Thyroid gland (tissue), 4 donors: Measurements from ENCODE around the gene TOR1B.

ENCODE experiments used
- POLR2A ChIP-seq, 2 donors: fragments of 450-650 bp; IDR thresholded peaks; one replicate each; pipeline ENCODE4 v1.6.1; 2017; ENCODE audit warnings: antibody characterized with exemption in 2 of 2, mild to moderate bottlenecking in 2 of 2, moderate library complexity in 1 of 2
- TF ChIP-seq, protein P1 (sequence below), 6 experiments: fragments of 200-600 bp in 3 of 6; fragments of 450-650 bp in 3 of 6; sonication (generic) in 3 of 6; IDR thresholded peaks; one replicate each; pipeline ENCODE4 v1.5.1; 2016 to 2019; ENCODE audit warnings: antibody characterized with exemption in 6 of 6, mild to moderate bottlenecking in 2 of 6, inconsistent platforms in 1 of 6, moderate library complexity in 1 of 6

DNA sequence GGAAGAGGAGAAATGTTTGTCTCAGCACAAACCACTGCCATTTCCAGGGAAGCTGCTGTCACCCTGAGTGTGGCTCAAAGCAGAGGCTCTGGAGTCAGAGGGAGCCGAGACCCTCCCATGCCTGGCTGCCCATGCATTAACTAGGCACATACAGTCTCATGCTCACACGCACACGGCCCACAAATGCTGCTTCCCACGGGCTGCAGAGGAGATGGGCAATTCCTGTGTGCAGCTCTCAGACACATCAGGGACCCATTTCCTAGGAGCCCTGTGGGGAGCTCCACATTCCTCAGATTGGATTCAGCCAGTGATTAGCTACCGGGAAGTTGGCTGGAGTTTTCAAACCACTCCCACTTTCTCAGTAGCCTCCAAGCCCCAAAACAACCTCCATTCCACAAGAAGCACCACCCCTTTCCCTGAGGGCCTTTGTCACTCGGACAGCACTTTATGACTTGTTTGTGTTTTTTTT is 41.0 kb upstream of the TOR1B start:
- TF ChIP-seq, protein P1, sequence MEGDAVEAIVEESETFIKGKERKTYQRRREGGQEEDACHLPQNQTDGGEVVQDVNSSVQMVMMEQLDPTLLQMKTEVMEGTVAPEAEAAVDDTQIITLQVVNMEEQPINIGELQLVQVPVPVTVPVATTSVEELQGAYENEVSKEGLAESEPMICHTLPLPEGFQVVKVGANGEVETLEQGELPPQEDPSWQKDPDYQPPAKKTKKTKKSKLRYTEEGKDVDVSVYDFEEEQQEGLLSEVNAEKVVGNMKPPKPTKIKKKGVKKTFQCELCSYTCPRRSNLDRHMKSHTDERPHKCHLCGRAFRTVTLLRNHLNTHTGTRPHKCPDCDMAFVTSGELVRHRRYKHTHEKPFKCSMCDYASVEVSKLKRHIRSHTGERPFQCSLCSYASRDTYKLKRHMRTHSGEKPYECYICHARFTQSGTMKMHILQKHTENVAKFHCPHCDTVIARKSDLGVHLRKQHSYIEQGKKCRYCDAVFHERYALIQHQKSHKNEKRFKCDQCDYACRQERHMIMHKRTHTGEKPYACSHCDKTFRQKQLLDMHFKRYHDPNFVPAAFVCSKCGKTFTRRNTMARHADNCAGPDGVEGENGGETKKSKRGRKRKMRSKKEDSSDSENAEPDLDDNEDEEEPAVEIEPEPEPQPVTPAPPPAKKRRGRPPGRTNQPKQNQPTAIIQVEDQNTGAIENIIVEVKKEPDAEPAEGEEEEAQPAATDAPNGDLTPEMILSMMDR (IDR thresholded peaks at IDR 0.05) = no peak
- no peak for TF ChIP-seq POLR2A (IDR thresholded peaks at IDR 0.05)
